ENCODE results near the gene FOXP1.

Gene FOXP1

DNA sequence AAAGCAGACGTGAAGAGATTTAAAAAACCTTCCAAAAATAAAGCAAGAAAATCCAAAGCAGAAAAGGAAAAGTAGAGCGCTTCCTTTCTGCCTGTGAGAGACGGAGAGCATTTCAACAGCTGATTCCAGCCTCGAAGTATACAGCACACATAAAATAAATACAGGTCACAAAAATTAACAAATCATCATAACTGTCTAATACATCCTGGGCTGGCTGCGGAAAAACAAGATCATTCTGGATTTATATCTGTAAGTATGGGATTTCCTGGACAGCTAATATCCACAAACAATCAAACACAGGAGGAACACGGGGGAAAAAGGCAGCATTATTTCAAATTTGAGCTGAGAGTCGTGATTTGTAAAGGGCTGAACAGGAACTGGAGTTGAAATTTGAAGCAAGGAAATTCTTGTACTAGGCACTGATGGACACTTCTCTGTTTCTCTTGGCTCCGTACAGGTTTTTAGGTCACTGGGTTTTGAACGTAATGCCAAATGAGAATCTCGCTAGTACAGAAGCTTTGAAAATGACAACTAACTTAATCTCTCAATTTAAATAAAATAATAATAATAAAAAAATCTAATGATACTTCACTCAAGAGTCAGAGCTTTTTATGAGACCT lies 577.7 kb downstream of the FOXP1 start:
- DNase-seq (ENCODE audit: low read depth): no peak

GRCh38 chr3:71003511-71003910 lies 580.0 kb downstream of the FOXP1 start:
- DNase-seq (ENCODE audit: low read depth): no peak

- DNase-seq (ENCODE audit: low read depth): no peak
Measured at GRCh38 chr3:71002298-71002697, 581.2 kb downstream of the FOXP1 start.

- DNase-seq (ENCODE audit: low read depth): no peak
Measured at GRCh38 chr3:71001303-71001830, 582.2 kb downstream of the FOXP1 start.

GRCh38 chr3:71000483-71000882 lies 583.0 kb downstream of the FOXP1 start:
- no peak for DNase-seq (ENCODE audit: low read depth)

DNA sequence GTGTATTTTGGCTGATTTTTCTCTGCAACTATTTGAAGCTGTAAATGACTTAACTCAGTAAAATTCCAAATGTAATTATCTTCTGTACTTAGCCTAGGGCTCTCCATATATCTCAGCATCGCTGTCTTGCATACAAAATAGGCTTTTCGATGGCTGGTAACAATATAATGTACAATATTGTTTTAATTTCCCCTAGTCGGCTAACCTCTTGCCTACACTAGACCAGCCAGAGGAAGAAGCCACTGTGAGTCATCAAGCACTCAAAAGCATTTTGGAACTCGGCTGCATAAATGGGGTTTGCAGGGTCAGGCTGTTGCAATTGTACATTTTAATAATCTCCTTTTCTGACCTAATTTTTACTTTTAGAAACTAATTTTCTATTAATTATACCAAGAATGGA lies 583.8 kb downstream of the FOXP1 start:
- no peak for DNase-seq (ENCODE audit: low read depth)

DNA sequence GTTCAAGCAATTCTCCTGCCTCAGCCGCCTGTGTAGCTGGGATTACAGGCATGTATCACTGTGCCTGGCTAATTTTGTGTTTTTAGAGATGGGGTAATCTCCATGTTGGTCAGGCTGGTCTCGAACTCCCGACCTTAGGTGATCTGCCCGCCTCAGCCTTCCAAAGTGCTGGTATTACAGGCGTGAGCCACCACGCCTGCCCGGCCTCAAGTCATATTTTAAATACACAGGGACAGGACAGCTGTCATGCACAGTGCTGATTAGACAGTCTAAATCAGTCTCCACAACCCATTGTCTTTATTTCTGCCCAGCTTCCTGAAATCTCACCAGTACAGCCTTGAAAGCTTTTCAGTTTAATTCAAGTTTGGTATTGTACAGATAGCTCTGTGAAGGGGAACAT lies 587.4 kb downstream of the FOXP1 start:
- DNase-seq (ENCODE audit: low read depth): no peak

DNA sequence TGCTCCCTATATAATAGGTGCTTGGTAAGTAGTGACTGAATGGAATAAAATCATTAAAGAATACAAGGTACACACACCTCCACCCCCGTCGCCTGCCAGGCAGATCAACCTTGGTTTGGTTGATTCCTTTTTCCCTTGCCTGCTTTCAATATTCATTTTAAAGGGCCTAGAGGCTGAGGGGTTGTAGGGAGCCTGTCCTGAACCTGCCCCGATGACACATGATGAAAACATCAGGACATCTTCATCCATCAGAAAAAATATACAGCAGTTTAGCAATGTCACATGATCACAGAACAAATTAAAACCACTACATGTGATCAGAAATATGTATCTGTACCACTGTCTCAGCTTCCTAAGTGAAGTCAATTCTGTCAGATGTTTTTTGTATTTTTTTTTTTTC lies 588.9 kb downstream of the FOXP1 start:
- DNase-seq (ENCODE audit: low read depth): no peak

- no peak for DNase-seq (ENCODE audit: low read depth)
Measured at GRCh38 chr3:70992562-70993204, 590.8 kb downstream of the FOXP1 start.

DNA sequence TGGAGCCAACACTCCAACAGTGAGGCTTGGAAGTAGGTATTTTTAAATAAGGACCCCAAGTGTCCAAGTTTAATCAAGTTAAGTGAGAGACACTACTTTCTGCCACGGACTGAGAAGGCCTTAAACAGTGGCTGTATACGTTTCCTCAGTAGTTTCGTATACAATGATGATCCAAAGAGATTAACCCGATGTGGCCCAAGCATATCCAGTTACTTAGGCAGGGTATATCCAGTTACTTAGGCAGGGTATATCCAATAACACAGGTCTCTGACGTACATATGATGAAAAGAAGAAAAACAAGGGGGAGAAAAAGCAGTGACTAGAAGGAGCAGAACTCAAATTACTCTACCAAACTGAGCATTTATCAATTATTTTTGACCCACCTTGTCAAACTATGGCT lies 591.4 kb downstream of the FOXP1 start:
- DNase-seq (ENCODE audit: low read depth): no peak

DNA sequence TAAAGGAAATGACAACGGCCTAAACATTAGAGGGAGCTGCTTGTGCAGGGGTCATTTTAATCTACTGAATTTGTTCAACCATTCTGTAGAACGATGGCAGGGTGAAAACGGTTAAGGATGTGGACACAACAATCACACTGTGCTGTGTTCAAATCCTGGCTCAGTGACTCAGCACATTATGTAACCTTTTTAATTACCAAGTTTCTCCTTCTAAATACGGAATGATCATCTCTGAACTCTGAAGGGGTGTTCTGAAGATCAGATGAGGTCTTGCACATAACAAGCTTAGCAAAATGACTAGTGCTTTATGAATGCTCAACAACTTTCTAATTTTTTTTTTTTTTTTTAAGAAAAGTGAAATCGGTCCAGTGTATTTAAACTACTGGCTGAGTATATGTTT lies 592.8 kb downstream of the FOXP1 start:
- no peak for DNase-seq (ENCODE audit: low read depth)

DNA sequence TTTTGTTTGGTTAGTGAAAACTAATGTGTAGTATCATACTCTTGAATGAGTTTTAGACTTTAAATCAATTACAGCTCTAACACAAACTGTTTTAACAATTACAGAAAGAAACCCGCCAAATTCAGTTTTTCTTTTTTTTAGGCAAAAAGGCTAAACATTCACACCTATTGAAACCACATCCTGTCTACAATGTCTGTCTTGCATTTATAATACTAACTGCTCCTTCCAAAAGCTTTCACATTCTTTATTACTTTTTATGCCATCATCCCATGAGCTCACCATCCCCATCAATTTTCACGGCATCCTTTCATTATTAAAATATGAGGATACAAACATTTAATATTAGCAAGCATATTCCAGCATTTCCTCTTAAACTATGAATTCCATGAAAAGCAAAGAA lies 593.3 kb downstream of the FOXP1 start:
- DNase-seq (ENCODE audit: low read depth): no peak

- DNase-seq (ENCODE audit: low read depth): no peak
Measured at GRCh38 chr3:70989174-70989573, 594.4 kb downstream of the FOXP1 start.

DNA sequence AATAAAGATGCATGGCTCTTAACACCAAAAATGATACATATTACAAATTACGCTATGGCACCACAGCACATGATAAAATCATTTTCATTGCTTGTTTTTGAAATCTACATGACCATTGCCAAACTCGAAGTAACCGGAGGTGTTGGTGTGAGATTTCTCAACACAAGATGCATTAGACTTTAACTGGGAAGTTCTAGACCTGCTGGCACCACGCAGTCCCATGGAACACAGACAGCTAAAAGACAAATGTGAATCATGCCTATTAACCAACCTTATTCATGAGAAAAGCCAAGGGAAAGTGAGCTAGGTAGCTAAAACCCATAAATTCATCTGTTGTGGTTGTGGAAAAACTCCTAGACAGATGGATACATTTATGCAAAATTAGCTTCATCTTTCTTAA lies 595.4 kb downstream of the FOXP1 start:
- DNase-seq (ENCODE audit: low read depth): no peak

- no peak for DNase-seq (ENCODE audit: low read depth)
Measured at GRCh38 chr3:70985572-70985971, 598.0 kb downstream of the FOXP1 start.

DNA sequence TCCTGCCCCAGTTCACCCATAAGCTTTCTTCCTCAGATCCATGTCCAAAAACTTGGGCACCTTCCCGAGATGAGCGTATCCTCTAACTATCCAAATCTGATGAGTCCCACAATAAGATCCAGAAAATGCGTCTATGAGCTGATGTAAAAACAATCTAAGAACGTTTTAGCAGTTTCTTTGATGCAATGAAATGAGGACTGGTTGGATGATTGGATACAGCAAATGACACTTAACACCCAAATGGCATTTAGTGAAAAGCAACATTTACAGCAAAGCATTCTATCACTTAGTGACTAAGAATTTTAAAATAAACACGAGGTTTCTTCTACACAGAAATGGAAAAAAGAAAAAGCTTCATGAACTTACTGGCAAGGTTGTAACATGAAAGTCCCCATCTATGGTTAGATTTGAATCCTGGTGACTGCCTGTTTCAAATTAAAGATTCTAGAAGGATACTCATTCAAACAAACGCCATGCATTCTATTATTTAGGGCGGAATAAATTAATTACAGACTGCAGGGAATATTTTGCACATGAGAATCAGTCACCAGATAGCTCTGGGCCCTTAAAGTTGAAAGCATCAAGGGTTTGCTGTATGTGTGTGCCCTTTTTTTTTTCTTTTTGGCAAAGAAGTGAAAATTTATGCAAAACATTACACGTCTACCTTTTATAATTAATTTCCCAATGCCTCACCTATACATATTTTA lies 598.6 kb downstream of the FOXP1 start:
- no peak for DNase-seq (ENCODE audit: low read depth)

DNA sequence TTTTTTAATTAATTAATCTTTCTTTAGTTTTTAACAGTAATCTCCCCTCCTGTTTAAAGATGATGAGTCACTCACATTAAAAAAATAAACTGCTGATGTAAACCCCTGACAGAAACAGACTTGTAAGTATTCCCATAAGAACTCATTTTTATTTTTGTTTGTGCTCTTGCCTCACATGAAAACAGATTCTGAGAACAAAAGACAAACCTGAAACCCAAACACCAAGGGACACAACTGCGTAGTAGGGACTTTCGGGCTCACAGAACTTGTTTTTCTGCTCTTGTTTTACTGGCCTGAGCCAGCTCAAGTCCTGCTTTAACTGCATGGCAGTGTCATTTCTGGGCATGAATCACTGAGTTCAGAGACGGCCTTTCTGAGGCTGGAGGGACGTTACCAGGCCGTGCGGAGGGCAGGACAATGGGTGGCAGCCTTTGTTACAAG lies 600.8 kb downstream of the FOXP1 start:
- DNase-seq (ENCODE audit: low read depth): no peak

GRCh38 chr3:70982284-70982683 lies 601.2 kb downstream of the FOXP1 start:
- DNase-seq (ENCODE audit: low read depth): no peak

DNA sequence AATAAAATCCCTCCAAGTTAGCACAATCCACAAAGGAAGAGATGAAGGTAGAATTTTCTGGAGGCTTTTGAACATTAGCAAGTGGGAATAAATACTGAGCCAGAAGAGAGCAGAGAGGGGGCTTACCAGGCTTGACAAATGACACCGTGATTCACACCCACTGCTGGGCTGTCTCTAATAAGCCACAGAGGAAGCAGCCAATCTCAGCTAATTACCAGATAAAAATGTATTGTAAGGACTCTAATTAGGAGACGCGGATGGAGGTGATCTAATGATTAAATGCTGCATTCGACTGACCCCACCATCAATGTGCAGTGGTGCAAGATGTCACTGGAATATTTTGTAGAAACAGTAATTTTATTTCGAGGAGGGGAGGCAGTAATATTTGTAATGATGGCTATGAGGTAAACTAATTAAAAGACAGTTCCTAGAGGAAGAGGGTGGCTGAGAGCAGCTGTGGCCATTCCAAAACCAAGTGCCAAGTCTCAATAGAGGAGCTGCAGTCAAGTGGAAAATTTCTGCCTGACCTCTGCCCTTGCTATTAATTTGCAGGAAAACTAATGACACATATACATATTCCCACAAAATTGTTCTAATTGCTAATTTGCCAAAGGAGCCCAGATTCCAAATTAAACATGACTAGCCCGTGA lies 602.2 kb downstream of the FOXP1 start:
- DNase-seq (ENCODE audit: low read depth): no peak

- no peak for DNase-seq (ENCODE audit: low read depth)
Measured at GRCh38 chr3:70980646-70981170, 602.8 kb downstream of the FOXP1 start.

DNA sequence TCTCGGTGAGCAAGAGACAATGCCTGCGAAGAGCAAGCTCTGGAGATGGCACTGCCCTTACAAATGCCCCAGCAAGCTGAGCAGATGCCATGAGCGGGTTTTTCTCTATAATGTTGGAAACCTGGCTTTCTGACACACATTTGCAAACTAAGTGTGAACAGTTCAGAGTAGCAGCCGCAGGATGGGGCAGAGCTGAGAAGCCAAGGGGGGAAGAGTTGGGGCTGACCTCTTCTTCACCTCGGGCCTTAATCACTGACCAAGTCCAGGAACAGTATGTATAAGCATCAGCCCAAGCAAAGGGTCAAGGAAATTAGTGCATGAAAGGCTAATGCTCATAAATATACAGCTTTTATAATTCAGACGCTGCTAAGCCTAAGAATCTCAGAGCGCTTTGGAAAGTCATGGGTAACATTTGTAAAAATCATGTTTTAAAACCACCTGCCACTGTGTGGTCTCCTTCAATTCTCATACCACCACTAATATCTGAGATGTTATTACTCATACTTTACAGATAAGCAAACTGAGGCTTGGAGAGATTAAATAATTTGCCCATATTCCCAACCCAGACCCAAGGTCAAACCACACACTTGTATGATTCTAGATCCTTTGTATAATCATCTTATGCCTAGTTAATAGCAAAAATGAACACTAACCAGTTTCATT lies 603.4 kb downstream of the FOXP1 start:
- DNase-seq (ENCODE audit: low read depth): no peak

GRCh38 chr3:70977712-70978111 lies 605.8 kb downstream of the FOXP1 start:
- no peak for DNase-seq (ENCODE audit: low read depth)

All from activated T-cell treated with anti-CD3 and anti-CD28 coated beads for 48 hours (primary cell).